GM19099 (cell line): ENCODE data around the gene MALL.

Source experiments
- POLR2A ChIP-seq: IDR thresholded peaks from 3 replicates; pipeline ENCODE4 v1.6.1; 2011; ENCODE audit warnings: low read depth; ENCODE audit not compliant: insufficient read length; ENCODE audit errors: extremely low read depth

Gene MALL

DNA sequence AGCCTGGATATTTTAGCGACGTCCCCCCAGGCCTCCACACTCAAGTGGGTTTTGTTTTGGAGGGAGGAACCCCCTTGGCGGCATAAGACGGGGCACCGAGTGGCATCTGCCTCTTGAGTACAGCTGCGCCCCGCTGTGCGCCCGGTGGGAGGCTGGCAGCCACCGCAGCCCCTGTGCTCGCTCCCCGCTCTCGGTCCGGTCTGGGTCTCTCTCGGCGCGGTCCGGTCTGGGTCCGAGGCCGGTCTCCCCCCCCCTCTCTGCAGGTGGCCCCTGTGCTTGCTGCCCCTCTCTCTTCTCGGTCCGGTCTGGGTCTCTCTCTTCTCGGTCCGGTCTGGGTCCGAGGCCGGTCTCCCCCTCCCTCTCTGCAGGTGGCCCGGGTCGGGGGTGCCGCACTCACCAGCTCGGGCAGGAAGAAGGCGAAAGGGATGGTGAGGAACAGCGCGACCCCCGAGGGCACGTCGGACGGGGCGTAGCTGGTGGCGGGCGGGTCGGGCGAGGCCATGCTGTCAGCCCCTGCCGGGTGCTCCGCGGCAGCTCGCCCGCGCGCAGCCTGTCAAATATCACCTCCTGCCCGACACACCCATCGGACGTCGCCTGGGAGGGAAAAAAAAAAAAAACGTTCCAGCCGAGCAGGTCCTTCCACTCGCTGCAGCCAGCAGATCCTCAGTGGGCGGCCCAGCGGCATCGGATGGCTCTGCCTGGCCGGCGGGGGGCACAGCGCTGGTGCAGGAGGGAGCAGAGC is at the start of gene MALL:
Gene MALL, minus strand, starts transcription at position 532 of the 742 bp plus-strand sequence. Its CDS starts 30 bp downstream, at position 502.
- no peak for TF ChIP-seq POLR2A

- TF ChIP-seq POLR2A: no peak
These were observed 41.7 kb upstream of the MALL start for GRCh38 chr2:110157153-110157793.

- TF ChIP-seq POLR2A: no peak
These were observed 37.8 kb upstream of the MALL start for GRCh38 chr2:110153416-110153815.

DNA sequence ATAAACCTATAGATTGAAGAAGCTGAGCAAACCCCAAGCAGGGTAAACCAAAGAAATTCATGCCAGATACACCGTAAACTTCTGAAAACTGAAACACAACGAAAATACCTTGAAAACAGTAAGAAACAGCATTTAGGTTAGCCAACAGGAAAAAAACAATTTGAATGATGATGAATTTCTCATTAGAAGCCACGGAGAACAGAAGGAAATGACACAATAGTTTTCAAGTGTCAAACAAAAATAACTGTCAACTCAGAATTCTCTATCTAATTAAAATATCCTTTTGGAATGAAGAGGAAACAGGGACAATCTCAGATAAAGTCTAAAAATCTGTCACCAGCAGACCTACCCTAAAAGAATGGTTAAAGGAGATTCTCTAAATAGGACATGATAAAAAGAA is 37.3 kb upstream of the MALL start:
- no peak for TF ChIP-seq POLR2A

GRCh38 chr2:110149330-110150220 is 34.0 kb upstream of the MALL start:
- TF ChIP-seq POLR2A: no peak

GRCh38 chr2:110146945-110147332 is 31.3 kb upstream of the MALL start:
- no peak for TF ChIP-seq POLR2A

DNA sequence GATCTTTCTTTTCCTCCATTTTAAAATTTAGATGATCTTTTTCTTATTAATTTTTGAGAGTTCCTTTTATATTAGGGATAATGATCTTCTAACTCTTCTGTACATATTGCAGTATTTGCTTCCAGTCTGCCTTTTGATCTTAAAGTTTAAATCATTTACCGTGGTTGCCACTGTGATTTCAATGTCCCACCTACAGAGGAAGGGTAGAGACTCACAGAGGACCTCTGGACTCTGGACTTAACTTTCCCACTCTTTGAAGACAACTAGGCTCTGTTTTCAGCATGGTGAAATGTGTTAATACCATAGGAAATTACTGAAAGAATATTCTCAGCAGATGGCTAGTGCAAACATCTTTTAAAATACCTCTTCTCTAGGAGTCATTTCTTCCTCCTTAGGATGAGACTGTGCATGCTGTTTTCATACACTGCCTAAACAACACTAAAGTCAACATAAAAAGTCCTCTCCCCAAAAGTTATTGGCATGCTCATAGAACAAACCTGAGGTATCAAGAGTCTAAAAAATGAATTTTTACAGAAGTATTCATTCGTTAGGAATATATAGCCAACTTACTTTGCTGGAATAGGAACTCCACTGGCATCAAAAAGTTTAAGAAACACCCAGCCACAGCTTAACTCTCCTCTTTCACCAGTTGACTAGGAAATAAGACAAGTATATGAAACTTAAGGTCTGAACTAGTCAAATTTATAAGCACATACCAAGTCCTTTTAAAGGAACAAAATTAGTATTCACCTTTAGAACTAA is 30.7 kb upstream of the MALL start:
- no peak for TF ChIP-seq POLR2A

GRCh38 chr2:110143982-110144381 is 28.4 kb upstream of the MALL start:
- no peak for TF ChIP-seq POLR2A

DNA sequence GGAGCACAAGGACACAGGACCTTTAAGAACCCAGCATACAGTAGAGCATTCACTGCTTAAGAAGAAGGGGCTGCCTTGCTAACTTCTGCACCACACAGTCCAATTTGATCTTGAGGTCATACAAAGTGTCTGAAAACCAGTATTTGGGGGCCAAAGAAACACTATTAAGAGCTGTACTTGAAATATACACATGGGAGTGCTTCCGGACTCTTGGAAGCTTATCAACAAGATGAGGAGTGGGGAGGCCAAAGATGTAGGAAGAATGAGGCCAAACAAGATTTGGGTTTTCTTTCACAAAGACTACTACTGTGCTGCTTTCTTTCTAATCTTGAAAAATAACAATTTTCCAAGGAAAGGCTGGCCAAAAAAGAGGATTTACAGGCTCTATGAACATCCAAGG is 24.8 kb upstream of the MALL start:
- no peak for TF ChIP-seq POLR2A

- no peak for TF ChIP-seq POLR2A
These were observed 18.4 kb upstream of the MALL start for GRCh38 chr2:110134025-110134424.

- TF ChIP-seq POLR2A: no peak
These were observed 15.5 kb upstream of the MALL start for GRCh38 chr2:110131166-110131565.

GRCh38 chr2:110130757-110131156 is 15.1 kb upstream of the MALL start:
- TF ChIP-seq POLR2A: no peak

DNA sequence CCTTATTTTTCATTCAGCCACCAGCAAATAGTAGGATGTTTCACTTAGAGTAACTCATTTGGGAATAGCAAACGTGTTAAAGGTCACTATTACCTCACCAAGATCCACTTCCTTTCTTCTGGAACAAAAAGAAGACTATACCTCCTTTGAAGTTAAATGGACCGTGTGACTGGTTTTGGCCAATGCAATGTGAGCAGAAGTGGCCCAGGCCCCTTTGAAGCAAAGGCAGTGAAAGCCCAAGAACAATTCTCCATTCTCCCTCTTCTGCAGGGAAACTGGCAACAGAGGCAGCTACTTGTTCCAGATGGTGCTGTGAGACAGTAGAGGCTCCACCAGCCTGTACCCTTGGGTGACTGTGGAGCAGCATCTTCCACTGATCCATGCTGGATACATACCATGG is 11.3 kb upstream of the MALL start:
- TF ChIP-seq POLR2A: no peak

DNA sequence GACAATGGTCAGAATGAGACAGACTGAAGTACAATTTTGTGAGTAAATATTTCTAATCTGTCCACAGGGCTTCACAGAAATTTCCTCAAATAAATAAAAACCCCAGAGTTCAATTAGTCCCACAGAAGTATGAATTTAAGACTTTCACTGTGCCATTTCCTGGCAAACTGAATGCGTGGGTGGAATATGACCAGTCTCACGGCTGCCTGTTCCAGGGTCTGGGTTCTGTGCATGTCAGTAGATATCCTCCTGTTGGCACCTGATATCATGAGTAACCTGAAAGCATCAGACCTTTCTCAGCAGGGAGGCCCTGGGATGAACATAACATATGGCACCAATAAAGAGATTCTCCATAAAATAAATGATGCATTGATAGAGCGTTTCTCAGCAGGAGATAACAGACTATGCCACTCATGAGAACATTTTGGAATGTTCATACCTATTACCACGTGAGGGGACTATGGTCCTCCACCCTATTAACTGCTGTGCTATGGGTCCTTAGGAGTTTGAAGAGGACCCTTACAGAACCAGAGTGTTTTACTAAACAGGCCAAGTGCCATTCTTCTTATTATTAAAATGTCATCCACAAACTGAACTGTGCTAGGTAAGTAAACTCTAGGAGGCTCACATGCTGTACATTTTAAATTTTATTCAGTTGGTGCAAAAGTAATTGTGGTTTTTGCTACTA is 10.6 kb upstream of the MALL start:
- TF ChIP-seq POLR2A: no peak
